Activated T-cell treated with anti-CD3 and anti-CD28 coated beads for 48 hours (primary cell): ENCODE measurements around the gene DUSP9.

Experiments
- DNase-seq: peaks from one replicate; pipeline ENCODE4 v3.0.0-alpha.2; 2020; ENCODE audit warnings: low read depth

DUSP9 gene

GRCh38 chrX:153621949-153622598 lies 24.9 kb upstream of the DUSP9 start:
- DNase-seq = no peak

DNA sequence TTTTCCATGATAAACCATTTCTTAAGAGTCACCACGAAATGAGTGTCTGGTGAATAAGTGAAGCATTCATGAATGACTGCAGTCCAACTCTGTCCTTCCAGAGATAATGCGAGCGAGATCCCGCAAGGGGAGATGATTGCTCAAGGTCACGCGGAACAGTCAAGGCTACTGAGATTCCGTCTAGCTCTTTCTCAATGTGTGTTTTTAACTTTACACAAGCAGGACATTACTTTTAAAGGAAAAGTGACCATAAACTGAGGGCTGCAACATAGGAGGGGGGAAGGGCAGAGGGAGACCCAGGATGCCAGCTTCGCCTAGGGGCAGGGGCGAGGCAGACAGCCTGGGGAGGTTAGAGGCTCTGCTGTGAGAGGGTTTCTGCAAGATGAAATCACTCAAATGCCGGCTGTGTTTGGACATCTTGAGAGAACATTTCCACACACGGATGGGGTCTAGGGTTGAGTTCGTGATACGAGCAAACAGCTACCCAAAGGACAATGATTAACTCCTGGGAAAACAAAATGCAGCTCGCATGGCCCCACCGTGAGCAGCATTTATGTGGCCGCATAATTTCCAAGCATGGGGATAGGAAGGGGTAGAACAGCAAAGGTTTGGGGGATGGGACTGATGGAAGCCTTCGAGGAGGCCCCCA lies 24.2 kb upstream of the DUSP9 start:
- no peak for DNase-seq

GRCh38 chrX:153623310-153624029 lies 23.5 kb upstream of the DUSP9 start:
- no peak for DNase-seq

- DNase-seq = no peak
These were observed 22.6 kb upstream of the DUSP9 start for GRCh38 chrX:153624196-153625091.

DNA sequence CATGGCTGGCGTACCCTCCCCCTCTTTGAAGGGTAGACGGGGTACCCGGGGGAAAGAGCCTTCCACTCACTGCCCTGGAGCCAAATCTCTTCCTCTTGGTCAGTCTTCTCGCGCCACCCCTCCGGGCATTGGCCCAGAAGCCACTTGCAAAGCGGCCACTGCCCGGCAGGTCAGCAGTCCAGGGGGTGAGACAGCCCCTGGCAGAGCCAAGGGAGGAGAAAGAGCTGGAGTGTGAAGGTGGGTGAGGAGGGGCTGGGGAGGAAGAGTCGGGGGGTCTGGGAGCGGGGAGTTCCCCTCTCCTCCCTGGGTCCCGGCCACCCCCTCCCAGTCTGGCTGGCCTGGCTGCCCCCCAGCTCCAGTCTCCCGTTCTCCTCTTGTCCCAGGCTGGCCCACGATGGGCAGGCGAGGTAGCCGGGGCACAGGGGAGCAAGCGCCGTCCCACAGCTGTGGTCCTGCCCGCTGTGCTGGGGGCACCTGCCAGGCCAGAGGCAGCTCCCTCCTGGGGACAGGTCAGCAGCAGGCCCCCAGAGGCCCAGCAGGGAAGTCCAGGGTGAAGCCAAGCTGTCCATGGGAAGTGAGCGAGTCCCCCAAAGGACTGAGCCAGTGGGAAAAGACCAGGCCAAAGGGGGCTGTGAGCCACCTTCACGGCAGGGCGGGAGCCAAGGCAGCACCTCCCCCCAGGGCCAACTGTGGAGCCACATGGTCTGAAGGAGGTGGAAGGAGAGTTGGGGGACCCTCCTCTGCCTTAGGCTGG lies 21.6 kb upstream of the DUSP9 start:
- no peak for DNase-seq

DNA sequence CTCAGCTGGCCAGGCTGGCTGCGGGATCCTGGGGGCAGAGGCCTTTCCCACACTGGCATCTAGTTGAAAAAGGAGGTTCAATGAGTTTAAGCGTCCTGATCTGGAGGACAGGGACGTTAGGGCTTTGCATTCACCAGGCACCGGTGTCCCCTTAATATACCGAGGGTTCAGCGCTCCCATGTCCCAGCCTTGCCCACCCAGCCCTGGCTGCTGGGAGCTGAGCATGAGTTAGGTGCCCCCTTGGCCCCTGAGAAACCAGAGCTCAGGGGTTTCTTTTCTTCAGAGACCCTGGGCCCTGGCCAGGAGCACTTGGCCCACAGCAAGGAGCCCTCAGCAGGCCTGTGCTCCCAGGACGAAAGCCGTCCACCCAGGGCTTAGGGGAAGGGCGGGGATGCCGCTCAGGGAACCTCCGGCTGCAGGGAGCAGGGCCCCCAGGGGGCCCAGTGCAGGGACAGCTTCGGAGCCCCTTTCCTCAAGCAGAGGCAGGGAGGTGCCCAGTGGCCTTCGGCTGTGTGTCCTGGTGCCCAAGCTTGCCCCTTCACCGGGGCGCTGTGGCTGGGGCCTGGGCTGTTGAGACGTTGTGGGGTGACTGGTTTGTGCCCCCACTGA lies 20.9 kb upstream of the DUSP9 start:
- DNase-seq = no peak

DNA sequence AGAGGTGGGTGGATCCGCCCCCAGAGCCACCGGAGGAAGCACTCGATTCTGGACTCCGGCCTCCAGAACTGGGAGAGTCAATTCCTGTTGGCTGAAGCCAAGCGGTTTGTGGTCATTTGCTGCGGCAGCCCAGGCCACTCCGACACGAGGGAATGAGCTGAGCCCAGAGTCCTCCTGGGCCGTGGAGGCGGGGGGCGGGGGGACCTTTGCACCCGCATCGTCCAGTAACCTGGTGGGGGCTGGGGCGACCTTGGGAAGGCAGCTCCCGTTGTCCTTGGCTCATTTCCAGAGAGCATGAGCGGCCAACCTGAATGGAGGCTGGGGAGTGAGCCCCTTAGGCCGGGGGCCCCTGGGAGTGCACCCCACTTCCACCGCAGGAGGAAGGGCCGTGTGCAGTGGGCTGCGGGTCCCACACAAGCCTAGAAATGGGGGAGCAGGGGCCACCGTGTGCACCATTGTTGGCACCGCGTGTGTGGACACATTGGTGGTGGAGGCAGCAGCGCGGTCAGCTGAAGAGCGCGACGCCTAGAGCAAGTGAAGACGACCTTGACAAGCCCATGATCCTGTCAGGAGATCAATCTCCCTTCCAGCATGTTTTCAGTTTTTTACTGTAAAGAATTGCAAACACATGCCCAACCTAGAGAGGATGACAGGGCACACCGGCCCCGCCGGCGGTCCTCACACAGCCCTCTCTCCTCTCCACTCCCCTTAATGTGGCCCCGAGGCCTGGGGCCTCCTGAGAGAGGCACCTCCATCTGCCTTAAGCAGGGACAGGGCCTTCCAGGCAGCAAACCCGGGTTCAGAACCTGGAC lies 19.9 kb upstream of the DUSP9 start:
- no peak for DNase-seq

GRCh38 chrX:153627675-153628111 lies 19.3 kb upstream of the DUSP9 start:
- no peak for DNase-seq

DNA sequence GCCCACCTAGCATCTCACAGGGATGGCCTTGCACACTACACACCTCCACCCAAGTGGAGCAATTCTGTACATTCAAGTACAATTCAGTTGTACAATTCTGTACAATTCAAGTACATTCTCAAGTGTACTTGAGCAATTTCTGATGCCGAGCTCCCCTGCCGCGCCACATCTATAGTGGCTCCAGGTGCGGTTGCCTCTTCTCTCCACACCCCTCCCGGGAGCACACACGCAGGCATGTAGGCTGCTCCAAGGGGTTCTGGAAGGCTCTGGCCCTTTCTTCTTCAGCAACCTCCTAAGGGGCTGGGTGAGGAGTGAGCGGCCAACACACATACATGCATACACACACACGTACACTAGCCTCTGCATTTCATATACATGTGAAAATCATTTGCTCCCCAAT lies 18.9 kb upstream of the DUSP9 start:
- no peak for DNase-seq

- DNase-seq = no peak
These were observed 18.3 kb upstream of the DUSP9 start for GRCh38 chrX:153628665-153629064.

DNA sequence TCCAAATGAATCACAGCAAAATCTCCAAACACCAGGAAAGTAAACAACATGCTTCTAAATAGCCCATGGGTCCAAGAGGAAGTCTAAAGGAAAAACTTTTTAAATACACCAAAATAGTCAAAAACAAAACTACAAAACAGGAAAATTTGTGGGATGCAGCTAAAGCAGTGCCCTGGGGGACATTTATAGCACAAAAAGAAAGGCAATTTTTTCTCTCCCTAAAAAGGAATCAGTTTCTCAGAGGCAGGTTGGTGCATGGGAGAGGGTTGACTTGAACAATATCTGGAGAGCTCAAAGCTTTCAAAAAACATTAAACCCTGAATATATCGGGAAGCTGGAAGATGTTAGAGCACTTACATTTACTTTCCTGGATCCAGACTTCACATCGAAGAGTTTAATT lies 15.7 kb upstream of the DUSP9 start:
- DNase-seq = no peak

DNA sequence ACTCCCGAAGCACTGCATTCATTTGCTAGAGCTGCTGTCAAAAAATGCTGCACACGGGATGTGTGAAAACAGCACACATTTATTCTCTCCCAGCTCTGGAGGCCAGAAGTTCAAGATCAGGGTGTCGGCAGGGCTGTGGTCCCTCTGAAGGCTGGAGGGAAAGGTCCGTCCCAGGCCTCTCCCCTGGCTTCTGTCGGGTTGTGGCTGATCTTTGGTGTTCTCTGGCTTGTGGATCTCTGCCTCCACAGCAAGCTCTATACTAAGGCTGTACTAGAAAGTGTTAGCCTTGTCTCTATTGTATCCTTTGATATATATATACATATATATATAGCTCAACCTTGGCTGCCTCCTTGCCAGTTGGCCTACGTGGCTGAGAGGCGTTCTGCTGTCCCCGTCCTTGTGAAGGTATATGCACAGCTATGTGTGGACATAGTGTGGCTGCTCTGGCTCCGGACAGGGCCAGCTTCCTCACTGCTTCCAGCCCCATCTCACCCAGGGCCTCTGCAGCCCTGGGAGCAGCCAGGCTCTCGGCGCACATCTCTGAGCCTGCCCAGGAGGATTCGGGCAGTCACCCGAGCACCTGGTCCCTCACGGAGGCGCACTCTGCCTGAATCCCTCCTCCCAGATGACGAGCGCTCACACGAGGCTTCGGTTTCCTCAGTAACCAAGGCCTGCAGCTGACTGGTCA lies 15.0 kb upstream of the DUSP9 start:
- DNase-seq = no peak

DNA sequence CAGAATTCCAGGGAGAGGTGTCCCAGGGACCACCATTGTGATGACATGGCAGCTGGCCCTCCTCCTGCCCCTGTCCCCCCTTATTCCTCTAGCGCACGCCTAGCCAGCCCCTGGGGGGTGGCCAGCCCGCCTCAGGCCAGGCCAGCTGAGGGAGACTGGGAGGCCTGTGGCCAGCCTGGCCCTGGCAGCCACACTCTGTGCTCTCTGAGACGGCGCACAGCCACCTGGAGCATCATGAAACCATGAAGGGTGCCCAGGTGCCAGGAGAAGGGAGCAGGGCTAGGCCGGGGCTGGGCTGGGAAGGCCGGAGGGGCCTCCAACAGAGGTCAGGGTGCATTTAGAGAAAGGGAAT lies 14.4 kb upstream of the DUSP9 start:
- no peak for DNase-seq

DNA sequence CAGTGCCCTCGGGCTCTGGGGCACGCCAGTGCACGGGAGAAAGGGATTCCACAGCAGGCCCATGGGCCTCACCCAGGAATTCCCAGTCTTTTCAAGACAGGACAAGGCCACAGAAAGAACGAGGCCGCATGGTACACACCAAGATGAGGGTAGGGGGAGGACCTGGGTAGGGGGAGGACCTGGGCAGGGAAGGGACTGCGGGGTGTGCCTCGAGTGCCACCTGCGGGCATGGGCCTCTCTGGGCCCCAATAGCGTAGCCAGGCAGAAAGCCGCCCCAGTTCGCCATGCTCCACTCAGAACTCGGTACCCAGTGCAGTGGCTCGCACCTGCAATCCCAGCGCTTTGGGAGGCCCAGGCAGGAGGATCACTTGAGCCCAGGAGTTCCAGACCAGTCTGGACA lies 14.0 kb upstream of the DUSP9 start:
- no peak for DNase-seq

- DNase-seq = no peak
These were observed 13.3 kb upstream of the DUSP9 start for GRCh38 chrX:153633607-153634180.

DNA sequence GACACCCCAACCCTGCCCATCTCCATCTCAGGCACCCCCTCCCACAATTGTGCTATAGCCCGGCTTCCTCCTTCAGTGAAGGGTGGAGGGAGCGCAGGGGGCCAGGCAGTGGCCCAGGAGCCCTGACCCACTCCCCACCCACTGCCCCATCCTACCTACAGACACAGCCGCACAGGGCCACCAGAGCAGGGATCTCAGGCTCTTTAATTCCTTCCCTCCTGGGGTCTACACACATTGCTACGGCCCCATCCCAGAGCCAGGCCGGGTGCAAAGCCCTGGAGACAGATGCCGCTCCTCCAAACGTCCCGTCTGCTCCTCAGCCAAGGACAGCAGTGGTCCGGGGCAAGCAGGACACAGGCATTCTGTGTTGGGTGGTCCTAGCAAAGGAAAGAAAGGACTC lies 12.8 kb upstream of the DUSP9 start:
- no peak for DNase-seq

- no peak for DNase-seq
These were observed 12.2 kb upstream of the DUSP9 start for GRCh38 chrX:153634832-153635231.

- DNase-seq = no peak
These were observed 11.6 kb upstream of the DUSP9 start for GRCh38 chrX:153635388-153635787.
